H1 (cell line): Measurements from ENCODE around the gene LYAR. TPM values are rescaled to one million over a fixed set of nuclear protein-coding genes. Genes with fewer than 3 reads are reported as not detected.
A peak's percentile ranks its signal among the peaks of the same experiment; 100 is the strongest.

Experiments used
- CTCF ChIA-PET: fragments of 300-600 bp; sonication (Branson Sonifier 250); formaldehyde crosslinking; loops from one replicate; lab custom pipeline; 2021; ENCODE audit not compliant: partially characterized antibody; lab: Charles Lee
- POLR2A ChIA-PET: fragments of 300-600 bp; sonication (Branson Sonifier 250); formaldehyde crosslinking; loops from one replicate; lab custom pipeline; 2021; ENCODE audit warnings: inconsistent platforms; ENCODE audit not compliant: partially characterized antibody; lab: Charles Lee
- DNase-seq, 2 experiments: peaks; one replicate each; pipeline versions ENCODE4 v3.0.0 to v3.0.0-alpha.2; 2010 to 2022; ENCODE audit warnings: low spot score in 2 of 2, low read depth in 1 of 2, mixed read lengths in 1 of 2
- FAIRE-seq: peaks from 2 replicates; lab custom pipeline; 2011; peaks lifted over from hg19 to GRCh38; lab: Jason Lieb, UNC
- H2AFZ ChIP-seq: 2 replicates; pipeline ENCODE4 v1.8.1; 2012; ENCODE audit warnings: low read length, inconsistent platforms
- H2AK5ac ChIP-seq: 2 replicates; pipeline ENCODE4 v1.6.1; 2013; ENCODE audit warnings: low read depth, low read length
- H2BK120ac ChIP-seq: replicated peaks from 2 replicates; pipeline ENCODE3; 2013; ENCODE audit warnings: low read depth, low read length, inconsistent platforms
- H2BK12ac ChIP-seq: 2 replicates; pipeline ENCODE4 v1.6.1; 2013; ENCODE audit warnings: low read depth, low read length
- H2BK15ac ChIP-seq: 2 replicates; pipeline ENCODE4 v1.6.1; 2013; ENCODE audit warnings: low read length
- H2BK20ac ChIP-seq: 2 replicates; pipeline ENCODE4 v1.6.1; 2013; ENCODE audit warnings: low read length
- H2BK5ac ChIP-seq: 2 replicates; pipeline ENCODE4 v1.6.1; 2013; ENCODE audit warnings: low read depth, low read length
- H3K14ac ChIP-seq: 2 replicates; pipeline ENCODE4 v1.6.1; 2013; ENCODE audit warnings: inconsistent platforms; ENCODE audit not compliant: insufficient read length
- H3K18ac ChIP-seq: 2 replicates; pipeline ENCODE4 v1.6.1; 2013; ENCODE audit warnings: low read length; ENCODE audit errors: extremely low read depth
- H3K23ac ChIP-seq: 2 replicates; pipeline ENCODE4 v1.6.1; 2013; ENCODE audit warnings: inconsistent platforms; ENCODE audit not compliant: insufficient read length
- H3K23me2 ChIP-seq: 2 replicates; pipeline ENCODE4 v1.6.1; 2013; ENCODE audit warnings: low read depth, low read length
- H3K27ac ChIP-seq: 2 replicates; pipeline ENCODE4 v1.6.1; 2011; ENCODE audit warnings: low read depth, low read length, inconsistent platforms
- H3K27me3 ChIP-seq, 4 experiments: replicated peaks in 1 of 4; 1 replicate in 1 of 4; 2 replicates in 3 of 4; pipeline versions ENCODE4 v1.6.1 to v1.8.1; 2011 to 2013; ENCODE audit warnings: low read length in 3 of 4, mild to moderate bottlenecking in 3 of 4, inconsistent platforms in 2 of 4, mixed read lengths in 2 of 4, moderate library complexity in 1 of 4; ENCODE audit not compliant: control insufficient read depth in 3 of 4, insufficient read depth in 3 of 4; ENCODE audit errors: extremely low read depth in 1 of 4
- H3K36me3 ChIP-seq, 4 experiments: 2 replicates each; pipeline versions ENCODE4 v1.6.1 to v1.8.1; 2011 to 2013; ENCODE audit warnings: mild to moderate bottlenecking in 4 of 4, low read length in 3 of 4, moderate library complexity in 2 of 4, control low read depth in 1 of 4, inconsistent platforms in 1 of 4; ENCODE audit not compliant: insufficient read depth in 4 of 4, control insufficient read depth in 2 of 4
- H3K4ac ChIP-seq: replicated peaks from 2 replicates; pipeline ENCODE3; 2013; ENCODE audit warnings: low read length, low read depth, mixed read lengths, inconsistent platforms; ENCODE audit not compliant: insufficient read length
- H3K4me1 ChIP-seq, 4 experiments: replicated peaks in 1 of 4; 1 replicate in 1 of 4; 2 replicates in 3 of 4; pipeline versions ENCODE4 v1.6.1 to v1.8.1; 2011 to 2013; ENCODE audit warnings: low read length in 3 of 4, inconsistent platforms in 2 of 4, mixed read lengths in 1 of 4; ENCODE audit not compliant: insufficient read depth in 4 of 4, control insufficient read depth in 3 of 4
- H3K4me2 ChIP-seq, 2 experiments: 2 replicates each; pipeline versions ENCODE4 v1.6.1 to v1.8.1; 2011 to 2013; ENCODE audit warnings: low read depth in 2 of 2, low read length in 2 of 2, control low read depth in 1 of 2, inconsistent platforms in 1 of 2, mild to moderate bottlenecking in 1 of 2; ENCODE audit not compliant: insufficient read depth in 1 of 2
- H3K4me3 ChIP-seq, 4 experiments: fragments of 200-600, 300-600 bp in 1 of 4; sonication (generic), shearing (Covaris generic), sonication (Bioruptor Twin) in 1 of 4; 2 replicates each; pipeline versions ENCODE4 v1.5.1 to v1.8.1; 2011 to 2016; ENCODE audit warnings: low read length in 4 of 4, low read depth in 3 of 4, control low read depth in 2 of 4, inconsistent platforms in 2 of 4, mild to moderate bottlenecking in 2 of 4, mixed read lengths in 1 of 4, moderate library complexity in 1 of 4; ENCODE audit not compliant: insufficient read depth in 2 of 4; ENCODE audit errors: extremely low read depth in 1 of 4
- H3K56ac ChIP-seq: replicated peaks from 2 replicates; pipeline ENCODE3; 2013; ENCODE audit warnings: low read depth, mild to moderate bottlenecking, mixed read lengths, low read length, inconsistent platforms; ENCODE audit not compliant: insufficient read length
- H3K79me1 ChIP-seq: 2 replicates; pipeline ENCODE4 v1.6.1; 2013; ENCODE audit warnings: low read depth, low read length, control low read depth
- H3K79me2 ChIP-seq, 2 experiments: 2 replicates each; pipeline versions ENCODE4 v1.6.1 to v1.8.1; 2012 to 2013; ENCODE audit warnings: low read length in 2 of 2, mild to moderate bottlenecking in 2 of 2, inconsistent platforms in 1 of 2; ENCODE audit not compliant: insufficient read depth in 2 of 2, control insufficient read depth in 1 of 2
- H3K9ac ChIP-seq, 4 experiments: replicated peaks in 1 of 4; 1 replicate in 1 of 4; 2 replicates in 3 of 4; pipeline versions ENCODE4 v1.6.1 to v1.8.1; 2011 to 2013; ENCODE audit warnings: low read depth in 3 of 4, low read length in 3 of 4, control low read depth in 2 of 4, mild to moderate bottlenecking in 2 of 4, moderate library complexity in 2 of 4, inconsistent platforms in 1 of 4; ENCODE audit errors: extremely low read depth in 1 of 4
- H3K9me3 ChIP-seq, 2 experiments: 2 replicates each; pipeline versions ENCODE4 v1.6.1 to v1.8.1; 2012 to 2013; ENCODE audit warnings: mild to moderate bottlenecking in 2 of 2, moderate library complexity in 2 of 2, control low read depth in 1 of 2, inconsistent platforms in 1 of 2, low read depth in 1 of 2, low read length in 1 of 2, mixed read lengths in 1 of 2; ENCODE audit not compliant: insufficient read depth in 2 of 2
- H4K20me1 ChIP-seq, 2 experiments: replicated peaks in 1 of 2; 2 replicates each; pipeline versions ENCODE3 to v1.8.1; 2011 to 2013; ENCODE audit warnings: inconsistent platforms in 2 of 2, low read length in 2 of 2, mild to moderate bottlenecking in 1 of 2; ENCODE audit not compliant: insufficient read depth in 2 of 2, control insufficient read depth in 1 of 2
- H4K5ac ChIP-seq: 2 replicates; pipeline ENCODE4 v1.6.1; 2013; ENCODE audit warnings: low read length, low read depth, mixed read lengths, inconsistent platforms; ENCODE audit not compliant: insufficient read length
- H4K8ac ChIP-seq: 2 replicates; pipeline ENCODE4 v1.8.0; 2013; ENCODE audit warnings: mild to moderate bottlenecking, moderate library complexity, low read length, inconsistent platforms; ENCODE audit not compliant: insufficient read depth; ENCODE audit errors: extremely low read depth
- H4K91ac ChIP-seq: replicated peaks from 2 replicates; pipeline ENCODE3; 2013; ENCODE audit warnings: low read length, mixed read lengths, inconsistent platforms; ENCODE audit not compliant: insufficient read length
- ASH2L ChIP-seq: fragments of 200-600, 300-600 bp; sonication (generic); IDR thresholded peaks from one replicate; pipeline ENCODE4 v1.7.1; 2017; ENCODE audit warnings: low read length
- CHD2 ChIP-seq: IDR thresholded peaks from 2 replicates; pipeline ENCODE4 v1.6.1; 2012; ENCODE audit warnings: low read length, improper control_type of control experiment
- EP300 ChIP-seq, 2 experiments: IDR thresholded peaks; 1 replicate in 1 of 2; 2 replicates in 1 of 2; pipeline ENCODE4 v1.6.1; 2011 to 2012; ENCODE audit warnings: low read depth in 2 of 2, low read length in 2 of 2, mild to moderate bottlenecking in 2 of 2, borderline replicate concordance in 1 of 2, inconsistent platforms in 1 of 2, moderate library complexity in 1 of 2
- EZH2 ChIP-seq: fragments of 200-600 bp; sonication (generic); IDR thresholded peaks from 2 replicates; pipeline ENCODE4 v1.7.1; 2012; ENCODE audit warnings: low read depth, mild to moderate bottlenecking, moderate library complexity, low read length, inconsistent platforms; ENCODE audit not compliant: severe bottlenecking
- FOSL1 ChIP-seq: IDR thresholded peaks from 2 replicates; pipeline ENCODE4 v1.6.1; 2011; ENCODE audit warnings: mild to moderate bottlenecking, low read depth, low read length, moderate library complexity; ENCODE audit not compliant: insufficient read depth
- KDM1A ChIP-seq: fragments of 200-600, 300-600 bp; sonication (generic); IDR thresholded peaks from 2 replicates; pipeline ENCODE4 v1.7.1; 2016; ENCODE audit warnings: mild to moderate bottlenecking, low read length, borderline replicate concordance
- NRF1 ChIP-seq: IDR thresholded peaks from 2 replicates; pipeline ENCODE4 v1.6.1; 2011; ENCODE audit warnings: mild to moderate bottlenecking, low read depth, low read length, improper control_type of control experiment
- POLR2AphosphoS5 ChIP-seq: IDR thresholded peaks from 2 replicates; pipeline ENCODE4 v1.6.1; 2011; ENCODE audit warnings: low read depth, low read length
- POU5F1 ChIP-seq: IDR thresholded peaks from 2 replicates; pipeline ENCODE4 v1.6.1; 2011; ENCODE audit warnings: low read depth, mild to moderate bottlenecking, low read length, moderate library complexity
- RAD21 ChIP-seq, 2 experiments: IDR thresholded peaks in 1 of 2; conservative IDR thresholded peaks in 1 of 2; 2 replicates each; pipeline ENCODE4 v1.6.1; 2011; ENCODE audit warnings: low read depth in 2 of 2, low read length in 2 of 2, improper control_type of control experiment in 1 of 2, inconsistent platforms in 1 of 2, mild to moderate bottlenecking in 1 of 2, moderate library complexity in 1 of 2
- SRF ChIP-seq: IDR thresholded peaks from 2 replicates; pipeline ENCODE4 v1.6.1; 2011; ENCODE audit warnings: mild to moderate bottlenecking, low read depth, low read length, moderate library complexity
- TBP ChIP-seq: IDR thresholded peaks from 2 replicates; pipeline ENCODE4 v1.6.1; 2011; ENCODE audit warnings: low read depth, low read length, improper control_type of control experiment
- ZNF274 ChIP-seq: IDR thresholded peaks from 2 replicates; pipeline ENCODE4 v1.7.0; 2012; ENCODE audit warnings: low read length, borderline replicate concordance; ENCODE audit errors: extremely low read depth
- WGBS, 2 experiments: shearing (Covaris generic) in 1 of 2; methylation state at CpG; one replicate each; pipeline versions ENCODE4 v1.1.6 to v1.1.7; 2013 to 2015; ENCODE audit warnings: low lambda C conversion rate in 2 of 2, mixed read lengths in 2 of 2, inconsistent platforms in 1 of 2, low coverage in 1 of 2, missing lambda C conversion rate in 1 of 2; ENCODE audit not compliant: insufficient replicate concordance in 2 of 2, insufficient coverage in 1 of 2, insufficient read length in 1 of 2; ENCODE audit errors: extremely low coverage in 1 of 2, missing lambda C conversion rate in 1 of 2; 5-methylcytosine and 5-hydroxymethylcytosine counted together
- polyA plus RNA-seq, 7 experiments: library from polyadenylated mRNA; depleted of rRNA in 3 of 7; stranded (reverse) in 5 of 7; unstranded in 2 of 7; fragments of >200 nt in 5 of 7; fragments of 200-250 nt in 2 of 7; gene quantifications; 1 replicate in 5 of 7; 2 replicates in 1 of 7; 4 replicates in 1 of 7; pipeline versions ENCODE4 v1.2.1 to v1.2.3, GENCODE V29; 2011 to 2013; ENCODE audit warnings: missing spikeins in 2 of 7, mixed read lengths in 2 of 7
- total RNA-seq: library from RNA; stranded (reverse); fragmentation: NEBNext Ultra II Directional; extraction: Animal tissue kit (Norgen Biotek cat#: 25700); gene quantifications from 2 replicates; pipeline ENCODE4 v1.2.1, GENCODE V29; 2021
- TF ChIP-seq, protein P1 (sequence below): IDR thresholded peaks from 2 replicates; pipeline ENCODE4 v1.6.1; 2012; ENCODE audit warnings: inconsistent platforms

Gene LYAR
- total and polyA plus RNA-seq, 2 of the 8 experiments (the other 6 are each of a cell fraction or from before 2014, with no cell fraction given) = 6.5 to 46.9 TPM

DNA sequence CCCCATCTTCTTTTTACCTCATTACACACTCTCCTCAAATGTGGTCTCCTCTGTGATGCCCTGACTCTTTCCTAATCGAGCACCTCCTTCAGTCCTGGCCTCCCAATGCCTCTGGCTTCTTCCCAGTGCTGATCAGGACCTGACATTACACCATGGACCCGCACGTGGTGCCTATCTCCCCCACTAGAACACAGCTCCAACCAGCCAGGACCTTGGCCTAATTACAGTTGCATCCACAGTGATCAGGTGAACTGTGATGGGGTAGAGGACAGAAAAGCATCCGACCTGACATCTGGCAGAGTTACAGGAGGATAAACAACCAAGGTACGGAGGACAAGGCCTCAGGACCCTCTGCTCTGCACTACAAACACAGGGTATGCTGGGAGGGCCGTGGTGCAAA, 12.4 kb downstream of the LYAR start:
- Histone ChIP-seq H2BK20ac (no peak overlapping the region), H2BK120ac (no peak overlapping the region), H3K23ac (no peak overlapping the region), H3K23me2 (no peaks in the 10 kb centered on the region), H3K27ac (no peak overlapping the region), H3K14ac (no peak overlapping the region), H2AK5ac (no peak overlapping the region), H4K8ac (0 out of 2 replicates have a peak overlapping the region, but pooled peaks have one; percentile 68), H3K4ac (no peak overlapping the region), H3K4me1 (no peaks in the 10 kb centered on the region), H3K79me1 (no peaks in the 10 kb centered on the region), H3K18ac (no peak overlapping the region), H2BK15ac (no peak overlapping the region), H2AFZ (no peak overlapping the region), H2BK12ac (no peak overlapping the region), H4K5ac (no peak overlapping the region), H3K9ac (no peak overlapping the region), H3K4me2 (no peak overlapping the region), H3K4me3 (no peak overlapping the region), H4K91ac (no peak overlapping the region), H3K79me2 (no peaks in the 10 kb centered on the region), H3K9me3 (no peaks in the 10 kb centered on the region), H4K20me1 (peaks cover 0 to 4% of the 10 kb centered on the region in 2 experiments), H2BK5ac (no peak overlapping the region), H3K36me3 (peaks cover 16 to 70% (median 53%) of the 10 kb centered on the region in 4 experiments; a peak in 7 of 8 replicates), H3K27me3 (no peaks in the 10 kb centered on the region), H3K56ac (no peak overlapping the region)
- WGBS, 2 experiments = 81% methylated on average over 6 of the region's 6 CpGs; no CpG with 5 or more reads in 1 of the 2 experiments
- no peak for FAIRE-seq
- CTCF ChIA-PET = no interaction called here
- POLR2A ChIA-PET = interaction anchor here (0.8 kb wide), 1 partner anchor 8 kb away, joined by 3 read pairs; no protein-coding TSS in a partner anchor
- no peak for DNase-seq
- no peak for TF ChIP-seq POLR2AphosphoS5
- no peak for TF ChIP-seq FOSL1
- no peak for TF ChIP-seq TBP
- no peak for TF ChIP-seq NRF1
- TF ChIP-seq EZH2 = no peak
- no peak for TF ChIP-seq KDM1A
- TF ChIP-seq CHD2 = no peak
- TF ChIP-seq SRF = no peak
- no peak for TF ChIP-seq ASH2L
- no peak for TF ChIP-seq EP300 (IDR thresholded peaks at IDR 0.05; ENCODE audit: borderline replicate concordance in 1 of 2, low read depth in 2 of 2, low read length in 2 of 2)
- no peak for TF ChIP-seq POU5F1
- no peak for TF ChIP-seq RAD21 (IDR thresholded peaks at IDR 0.05 in 1 of 2, conservative IDR thresholded peaks at IDR 0.05 in 1 of 2; ENCODE audit: low read depth in 2 of 2, low read length in 2 of 2)
- TF ChIP-seq, protein P1, sequence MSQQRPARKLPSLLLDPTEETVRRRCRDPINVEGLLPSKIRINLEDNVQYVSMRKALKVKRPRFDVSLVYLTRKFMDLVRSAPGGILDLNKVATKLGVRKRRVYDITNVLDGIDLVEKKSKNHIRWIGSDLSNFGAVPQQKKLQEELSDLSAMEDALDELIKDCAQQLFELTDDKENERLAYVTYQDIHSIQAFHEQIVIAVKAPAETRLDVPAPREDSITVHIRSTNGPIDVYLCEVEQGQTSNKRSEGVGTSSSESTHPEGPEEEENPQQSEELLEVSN = no peak
- TF ChIP-seq ZNF274 = no peak
